A549 (cell line): ENCODE data around the gene FEM1C.

Source experiments
- FOSL2 ChIP-seq, 2 experiments: fragments of 450-650 bp in 1 of 2; fragments of >200 bp in 1 of 2; sonication (Bioruptor Twin) in 1 of 2; formaldehyde crosslinking; IDR thresholded peaks; 2 replicates each; pipeline versions ENCODE4 v1.5.0 to v1.6.1; 2016 to 2020; ENCODE audit warnings: mild to moderate bottlenecking in 1 of 2, moderate library complexity in 1 of 2
- HDAC2 ChIP-seq: fragments of 200-600 bp; sonication (generic); IDR thresholded peaks from 2 replicates; pipeline ENCODE4 v1.6.1; 2016
- KDM1A ChIP-seq: fragments of 200-600 bp; sonication (generic); IDR thresholded peaks from 2 replicates; pipeline ENCODE4 v1.6.1; 2016; ENCODE audit warnings: low read depth, mild to moderate bottlenecking
- MYC ChIP-seq: IDR thresholded peaks from 2 replicates; pipeline ENCODE4 v1.6.1; 2012; ENCODE audit warnings: mild to moderate bottlenecking, inconsistent platforms, low read length, improper control_type of control experiment, borderline replicate concordance
- POLR2A ChIP-seq: IDR thresholded peaks from 2 replicates; pipeline ENCODE4 v1.6.1; 2012; ENCODE audit warnings: mild to moderate bottlenecking, low read length
- RCOR1 ChIP-seq: fragments of 150-350 bp; IDR thresholded peaks from 2 replicates; pipeline ENCODE4 v1.6.1; 2014; ENCODE audit warnings: antibody characterized with exemption, low read length, low read depth
- TF ChIP-seq, protein P1 (sequence below): fragments of >200 bp; sonication (Bioruptor Twin); formaldehyde crosslinking; IDR thresholded peaks from 3 replicates; pipeline ENCODE4 v1.5.1; 2016
- TF ChIP-seq, protein P2 (sequence below): fragments of 200-600 bp; sonication (generic); IDR thresholded peaks from 2 replicates; pipeline ENCODE4 v1.6.1; 2016; ENCODE audit warnings: antibody characterized with exemption, mild to moderate bottlenecking, moderate library complexity
- TF ChIP-seq, protein P3 (sequence below): fragments of 250-450 bp; sonication (Bioruptor Pico); IDR thresholded peaks from 2 replicates; pipeline ENCODE4 v1.5.0; 2020; ENCODE audit warnings: low read depth, mild to moderate bottlenecking, moderate library complexity

DNA sequence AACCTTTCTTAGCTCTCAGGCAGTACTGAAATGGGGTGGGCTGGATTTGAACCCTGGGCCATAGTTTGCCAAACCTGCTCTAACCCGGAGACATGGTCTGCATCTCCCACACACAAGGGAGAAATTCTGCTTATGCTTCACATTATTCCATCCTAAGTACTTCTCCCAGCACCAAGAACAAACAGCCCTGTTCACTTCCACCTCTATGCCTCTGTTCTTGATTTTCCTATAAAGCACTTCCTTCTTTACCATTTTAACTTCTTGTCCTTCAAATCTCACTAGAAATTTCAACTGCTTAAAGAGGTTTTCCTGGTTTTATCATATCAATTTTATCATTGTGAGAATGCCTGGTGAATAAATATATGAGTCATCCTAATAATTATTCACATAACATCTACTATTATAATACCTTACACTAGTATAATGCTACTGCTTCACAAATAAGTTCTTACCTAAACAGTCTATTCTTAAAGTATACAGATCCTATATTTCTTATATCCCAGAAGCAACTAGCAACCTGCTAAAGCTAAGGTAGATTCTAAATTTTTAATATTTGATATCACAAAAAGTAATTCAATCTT is 12.7 kb downstream of the FEM1C start:
- TF ChIP-seq, protein P1, sequence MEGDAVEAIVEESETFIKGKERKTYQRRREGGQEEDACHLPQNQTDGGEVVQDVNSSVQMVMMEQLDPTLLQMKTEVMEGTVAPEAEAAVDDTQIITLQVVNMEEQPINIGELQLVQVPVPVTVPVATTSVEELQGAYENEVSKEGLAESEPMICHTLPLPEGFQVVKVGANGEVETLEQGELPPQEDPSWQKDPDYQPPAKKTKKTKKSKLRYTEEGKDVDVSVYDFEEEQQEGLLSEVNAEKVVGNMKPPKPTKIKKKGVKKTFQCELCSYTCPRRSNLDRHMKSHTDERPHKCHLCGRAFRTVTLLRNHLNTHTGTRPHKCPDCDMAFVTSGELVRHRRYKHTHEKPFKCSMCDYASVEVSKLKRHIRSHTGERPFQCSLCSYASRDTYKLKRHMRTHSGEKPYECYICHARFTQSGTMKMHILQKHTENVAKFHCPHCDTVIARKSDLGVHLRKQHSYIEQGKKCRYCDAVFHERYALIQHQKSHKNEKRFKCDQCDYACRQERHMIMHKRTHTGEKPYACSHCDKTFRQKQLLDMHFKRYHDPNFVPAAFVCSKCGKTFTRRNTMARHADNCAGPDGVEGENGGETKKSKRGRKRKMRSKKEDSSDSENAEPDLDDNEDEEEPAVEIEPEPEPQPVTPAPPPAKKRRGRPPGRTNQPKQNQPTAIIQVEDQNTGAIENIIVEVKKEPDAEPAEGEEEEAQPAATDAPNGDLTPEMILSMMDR: no peak
- TF ChIP-seq FOSL2 (IDR thresholded peaks at IDR 0.05): no peak
- peak; percentile 52 for TF ChIP-seq FOSL2 (CRISPR knock-in tag; IDR thresholded peaks at IDR 0.05)
- TF ChIP-seq, protein P2, sequence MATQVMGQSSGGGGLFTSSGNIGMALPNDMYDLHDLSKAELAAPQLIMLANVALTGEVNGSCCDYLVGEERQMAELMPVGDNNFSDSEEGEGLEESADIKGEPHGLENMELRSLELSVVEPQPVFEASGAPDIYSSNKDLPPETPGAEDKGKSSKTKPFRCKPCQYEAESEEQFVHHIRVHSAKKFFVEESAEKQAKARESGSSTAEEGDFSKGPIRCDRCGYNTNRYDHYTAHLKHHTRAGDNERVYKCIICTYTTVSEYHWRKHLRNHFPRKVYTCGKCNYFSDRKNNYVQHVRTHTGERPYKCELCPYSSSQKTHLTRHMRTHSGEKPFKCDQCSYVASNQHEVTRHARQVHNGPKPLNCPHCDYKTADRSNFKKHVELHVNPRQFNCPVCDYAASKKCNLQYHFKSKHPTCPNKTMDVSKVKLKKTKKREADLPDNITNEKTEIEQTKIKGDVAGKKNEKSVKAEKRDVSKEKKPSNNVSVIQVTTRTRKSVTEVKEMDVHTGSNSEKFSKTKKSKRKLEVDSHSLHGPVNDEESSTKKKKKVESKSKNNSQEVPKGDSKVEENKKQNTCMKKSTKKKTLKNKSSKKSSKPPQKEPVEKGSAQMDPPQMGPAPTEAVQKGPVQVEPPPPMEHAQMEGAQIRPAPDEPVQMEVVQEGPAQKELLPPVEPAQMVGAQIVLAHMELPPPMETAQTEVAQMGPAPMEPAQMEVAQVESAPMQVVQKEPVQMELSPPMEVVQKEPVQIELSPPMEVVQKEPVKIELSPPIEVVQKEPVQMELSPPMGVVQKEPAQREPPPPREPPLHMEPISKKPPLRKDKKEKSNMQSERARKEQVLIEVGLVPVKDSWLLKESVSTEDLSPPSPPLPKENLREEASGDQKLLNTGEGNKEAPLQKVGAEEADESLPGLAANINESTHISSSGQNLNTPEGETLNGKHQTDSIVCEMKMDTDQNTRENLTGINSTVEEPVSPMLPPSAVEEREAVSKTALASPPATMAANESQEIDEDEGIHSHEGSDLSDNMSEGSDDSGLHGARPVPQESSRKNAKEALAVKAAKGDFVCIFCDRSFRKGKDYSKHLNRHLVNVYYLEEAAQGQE: no peak
- no peak for TF ChIP-seq POLR2A
- TF ChIP-seq KDM1A: no peak
- TF ChIP-seq HDAC2: no peak
- no peak for TF ChIP-seq RCOR1
- TF ChIP-seq, protein P3, sequence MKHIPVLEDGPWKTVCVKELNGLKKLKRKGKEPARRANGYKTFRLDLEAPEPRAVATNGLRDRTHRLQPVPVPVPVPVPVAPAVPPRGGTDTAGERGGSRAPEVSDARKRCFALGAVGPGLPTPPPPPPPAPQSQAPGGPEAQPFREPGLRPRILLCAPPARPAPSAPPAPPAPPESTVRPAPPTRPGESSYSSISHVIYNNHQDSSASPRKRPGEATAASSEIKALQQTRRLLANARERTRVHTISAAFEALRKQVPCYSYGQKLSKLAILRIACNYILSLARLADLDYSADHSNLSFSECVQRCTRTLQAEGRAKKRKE (CRISPR knock-in tag): no peak
- TF ChIP-seq MYC: no peak
